Stimulated activated CD4-positive, alpha-beta T cell treated with anti-CD3 and anti-CD28 coated beads, Interleukin-15, amount 100 ng/mL, for 24 hours (primary cell): Measurements from ENCODE around the gene DENND10.
"Not testable (repeated sequence)": the region's sequence is repeated elsewhere in the genome, so short reads cannot be mapped to it uniquely, and the experiment has no call there.

ENCODE experiments used
- DNase-seq: peaks from one replicate; pipeline ENCODE4 v3.0.0-alpha.2; 2020

Gene DENND10

GRCh38 chr10:119100434-119101238, 3.3 kb upstream of the DENND10 start:
- no peak for DNase-seq

- no peak for DNase-seq
Measured at GRCh38 chr10:119101366-119102098, 2.4 kb upstream of the DENND10 start.

GRCh38 chr10:119103241-119103902, 541 bp upstream of the DENND10 start:
- DNase-seq: no peak

- peak; percentile 32 for DNase-seq
Measured at GRCh38 chr10:119104654-119105015, 722 bp downstream of the DENND10 start.

- DNase-seq: no peak
Measured at GRCh38 chr10:119105155-119105554, 1.2 kb downstream of the DENND10 start.

GRCh38 chr10:119105899-119106298, 2.0 kb downstream of the DENND10 start:
- DNase-seq: not testable (repeated sequence)

- not testable (repeated sequence) for DNase-seq
Measured at GRCh38 chr10:119107106-119107505, 3.2 kb downstream of the DENND10 start.

GRCh38 chr10:119107771-119108170, 3.9 kb downstream of the DENND10 start:
- DNase-seq: not testable (repeated sequence)

GRCh38 chr10:119112056-119112455, 8.1 kb downstream of the DENND10 start:
- no peak for DNase-seq

GRCh38 chr10:119113751-119114732, 10.1 kb downstream of the DENND10 start:
- no peak for DNase-seq

GRCh38 chr10:119115926-119116325, 12.0 kb downstream of the DENND10 start:
- DNase-seq: no peak

GRCh38 chr10:119116326-119116951, 12.5 kb downstream of the DENND10 start:
- no peak for DNase-seq

- DNase-seq: no peak
Measured at GRCh38 chr10:119118231-119118630, 14.3 kb downstream of the DENND10 start.

- no peak for DNase-seq
Measured at GRCh38 chr10:119119400-119119799, 15.5 kb downstream of the DENND10 start.

GRCh38 chr10:119120413-119120867, 16.5 kb downstream of the DENND10 start:
- no peak for DNase-seq

- DNase-seq: no peak
Measured at GRCh38 chr10:119120875-119121274, 17.0 kb downstream of the DENND10 start.

- no peak for DNase-seq
Measured at GRCh38 chr10:119125942-119126341, 22.0 kb downstream of the DENND10 start.

- no peak for DNase-seq
Measured at GRCh38 chr10:119129721-119130120, 25.8 kb downstream of the DENND10 start.

- peak; percentile 60 for DNase-seq
Measured at GRCh38 chr10:119131512-119132240, 27.8 kb downstream of the DENND10 start.

GRCh38 chr10:119132521-119133345, 28.8 kb downstream of the DENND10 start:
- DNase-seq: no peak
